H1 (cell line): ENCODE results near the gene GLB1L3. TPM values are rescaled to one million over a fixed set of nuclear protein-coding genes. Genes with fewer than 3 reads are reported as not detected.

ENCODE experiments used
- CTCF ChIA-PET: fragments of 300-600 bp; sonication (Branson Sonifier 250); formaldehyde crosslinking; loops from one replicate; lab custom pipeline; 2021; ENCODE audit not compliant: partially characterized antibody; lab: Charles Lee
- POLR2A ChIA-PET: fragments of 300-600 bp; sonication (Branson Sonifier 250); formaldehyde crosslinking; loops from one replicate; lab custom pipeline; 2021; ENCODE audit warnings: inconsistent platforms; ENCODE audit not compliant: partially characterized antibody; lab: Charles Lee
- DNase-seq, 2 experiments: peaks; one replicate each; pipeline versions ENCODE4 v3.0.0 to v3.0.0-alpha.2; 2010 to 2022; ENCODE audit warnings: low spot score in 2 of 2, low read depth in 1 of 2, mixed read lengths in 1 of 2
- FAIRE-seq: peaks from 2 replicates; lab custom pipeline; 2011; peaks lifted over from hg19 to GRCh38; lab: Jason Lieb, UNC
- H2AFZ ChIP-seq: 2 replicates; pipeline ENCODE4 v1.8.1; 2012; ENCODE audit warnings: low read length, inconsistent platforms
- H2AK5ac ChIP-seq: 2 replicates; pipeline ENCODE4 v1.6.1; 2013; ENCODE audit warnings: low read depth, low read length
- H2BK120ac ChIP-seq: replicated peaks from 2 replicates; pipeline ENCODE3; 2013; ENCODE audit warnings: low read depth, low read length, inconsistent platforms
- H2BK12ac ChIP-seq: 2 replicates; pipeline ENCODE4 v1.6.1; 2013; ENCODE audit warnings: low read depth, low read length
- H2BK15ac ChIP-seq: 2 replicates; pipeline ENCODE4 v1.6.1; 2013; ENCODE audit warnings: low read length
- H2BK20ac ChIP-seq: 2 replicates; pipeline ENCODE4 v1.6.1; 2013; ENCODE audit warnings: low read length
- H2BK5ac ChIP-seq: 2 replicates; pipeline ENCODE4 v1.6.1; 2013; ENCODE audit warnings: low read depth, low read length
- H3K14ac ChIP-seq: 2 replicates; pipeline ENCODE4 v1.6.1; 2013; ENCODE audit warnings: inconsistent platforms; ENCODE audit not compliant: insufficient read length
- H3K18ac ChIP-seq: 2 replicates; pipeline ENCODE4 v1.6.1; 2013; ENCODE audit warnings: low read length; ENCODE audit errors: extremely low read depth
- H3K23ac ChIP-seq: 2 replicates; pipeline ENCODE4 v1.6.1; 2013; ENCODE audit warnings: inconsistent platforms; ENCODE audit not compliant: insufficient read length
- H3K23me2 ChIP-seq: 2 replicates; pipeline ENCODE4 v1.6.1; 2013; ENCODE audit warnings: low read depth, low read length
- H3K27ac ChIP-seq: 2 replicates; pipeline ENCODE4 v1.6.1; 2011; ENCODE audit warnings: low read depth, low read length, inconsistent platforms
- H3K27me3 ChIP-seq, 4 experiments: replicated peaks in 1 of 4; 1 replicate in 1 of 4; 2 replicates in 3 of 4; pipeline versions ENCODE4 v1.6.1 to v1.8.1; 2011 to 2013; ENCODE audit warnings: low read length in 3 of 4, mild to moderate bottlenecking in 3 of 4, inconsistent platforms in 2 of 4, mixed read lengths in 2 of 4, moderate library complexity in 1 of 4; ENCODE audit not compliant: control insufficient read depth in 3 of 4, insufficient read depth in 3 of 4; ENCODE audit errors: extremely low read depth in 1 of 4
- H3K36me3 ChIP-seq, 4 experiments: 2 replicates each; pipeline versions ENCODE4 v1.6.1 to v1.8.1; 2011 to 2013; ENCODE audit warnings: mild to moderate bottlenecking in 4 of 4, low read length in 3 of 4, moderate library complexity in 2 of 4, control low read depth in 1 of 4, inconsistent platforms in 1 of 4; ENCODE audit not compliant: insufficient read depth in 4 of 4, control insufficient read depth in 2 of 4
- H3K4ac ChIP-seq: replicated peaks from 2 replicates; pipeline ENCODE3; 2013; ENCODE audit warnings: low read length, low read depth, mixed read lengths, inconsistent platforms; ENCODE audit not compliant: insufficient read length
- H3K4me1 ChIP-seq, 4 experiments: replicated peaks in 1 of 4; 1 replicate in 1 of 4; 2 replicates in 3 of 4; pipeline versions ENCODE4 v1.6.1 to v1.8.1; 2011 to 2013; ENCODE audit warnings: low read length in 3 of 4, inconsistent platforms in 2 of 4, mixed read lengths in 1 of 4; ENCODE audit not compliant: insufficient read depth in 4 of 4, control insufficient read depth in 3 of 4
- H3K4me2 ChIP-seq, 2 experiments: 2 replicates each; pipeline versions ENCODE4 v1.6.1 to v1.8.1; 2011 to 2013; ENCODE audit warnings: low read depth in 2 of 2, low read length in 2 of 2, control low read depth in 1 of 2, inconsistent platforms in 1 of 2, mild to moderate bottlenecking in 1 of 2; ENCODE audit not compliant: insufficient read depth in 1 of 2
- H3K4me3 ChIP-seq, 4 experiments: fragments of 200-600, 300-600 bp in 1 of 4; sonication (generic), shearing (Covaris generic), sonication (Bioruptor Twin) in 1 of 4; 2 replicates each; pipeline versions ENCODE4 v1.5.1 to v1.8.1; 2011 to 2016; ENCODE audit warnings: low read length in 4 of 4, low read depth in 3 of 4, control low read depth in 2 of 4, inconsistent platforms in 2 of 4, mild to moderate bottlenecking in 2 of 4, mixed read lengths in 1 of 4, moderate library complexity in 1 of 4; ENCODE audit not compliant: insufficient read depth in 2 of 4; ENCODE audit errors: extremely low read depth in 1 of 4
- H3K56ac ChIP-seq: replicated peaks from 2 replicates; pipeline ENCODE3; 2013; ENCODE audit warnings: low read depth, mild to moderate bottlenecking, mixed read lengths, low read length, inconsistent platforms; ENCODE audit not compliant: insufficient read length
- H3K79me1 ChIP-seq: 2 replicates; pipeline ENCODE4 v1.6.1; 2013; ENCODE audit warnings: low read depth, low read length, control low read depth
- H3K79me2 ChIP-seq, 2 experiments: 2 replicates each; pipeline versions ENCODE4 v1.6.1 to v1.8.1; 2012 to 2013; ENCODE audit warnings: low read length in 2 of 2, mild to moderate bottlenecking in 2 of 2, inconsistent platforms in 1 of 2; ENCODE audit not compliant: insufficient read depth in 2 of 2, control insufficient read depth in 1 of 2
- H3K9ac ChIP-seq, 4 experiments: replicated peaks in 1 of 4; 1 replicate in 1 of 4; 2 replicates in 3 of 4; pipeline versions ENCODE4 v1.6.1 to v1.8.1; 2011 to 2013; ENCODE audit warnings: low read depth in 3 of 4, low read length in 3 of 4, control low read depth in 2 of 4, mild to moderate bottlenecking in 2 of 4, moderate library complexity in 2 of 4, inconsistent platforms in 1 of 4; ENCODE audit errors: extremely low read depth in 1 of 4
- H3K9me3 ChIP-seq, 2 experiments: 2 replicates each; pipeline versions ENCODE4 v1.6.1 to v1.8.1; 2012 to 2013; ENCODE audit warnings: mild to moderate bottlenecking in 2 of 2, moderate library complexity in 2 of 2, control low read depth in 1 of 2, inconsistent platforms in 1 of 2, low read depth in 1 of 2, low read length in 1 of 2, mixed read lengths in 1 of 2; ENCODE audit not compliant: insufficient read depth in 2 of 2
- H4K20me1 ChIP-seq, 2 experiments: replicated peaks in 1 of 2; 2 replicates each; pipeline versions ENCODE3 to v1.8.1; 2011 to 2013; ENCODE audit warnings: inconsistent platforms in 2 of 2, low read length in 2 of 2, mild to moderate bottlenecking in 1 of 2; ENCODE audit not compliant: insufficient read depth in 2 of 2, control insufficient read depth in 1 of 2
- H4K5ac ChIP-seq: 2 replicates; pipeline ENCODE4 v1.6.1; 2013; ENCODE audit warnings: low read length, low read depth, mixed read lengths, inconsistent platforms; ENCODE audit not compliant: insufficient read length
- H4K8ac ChIP-seq: 2 replicates; pipeline ENCODE4 v1.8.0; 2013; ENCODE audit warnings: mild to moderate bottlenecking, moderate library complexity, low read length, inconsistent platforms; ENCODE audit not compliant: insufficient read depth; ENCODE audit errors: extremely low read depth
- H4K91ac ChIP-seq: replicated peaks from 2 replicates; pipeline ENCODE3; 2013; ENCODE audit warnings: low read length, mixed read lengths, inconsistent platforms; ENCODE audit not compliant: insufficient read length
- SRF ChIP-seq: IDR thresholded peaks from 2 replicates; pipeline ENCODE4 v1.6.1; 2011; ENCODE audit warnings: mild to moderate bottlenecking, low read depth, low read length, moderate library complexity
- WGBS, 2 experiments: shearing (Covaris generic) in 1 of 2; methylation state at CpG; one replicate each; pipeline versions ENCODE4 v1.1.6 to v1.1.7; 2013 to 2015; ENCODE audit warnings: low lambda C conversion rate in 2 of 2, mixed read lengths in 2 of 2, inconsistent platforms in 1 of 2, low coverage in 1 of 2, missing lambda C conversion rate in 1 of 2; ENCODE audit not compliant: insufficient replicate concordance in 2 of 2, insufficient coverage in 1 of 2, insufficient read length in 1 of 2; ENCODE audit errors: extremely low coverage in 1 of 2, missing lambda C conversion rate in 1 of 2; 5-methylcytosine and 5-hydroxymethylcytosine counted together
- polyA plus RNA-seq, 7 experiments: library from polyadenylated mRNA; depleted of rRNA in 3 of 7; stranded (reverse) in 5 of 7; unstranded in 2 of 7; fragments of >200 nt in 5 of 7; fragments of 200-250 nt in 2 of 7; gene quantifications; 1 replicate in 5 of 7; 2 replicates in 1 of 7; 4 replicates in 1 of 7; pipeline versions ENCODE4 v1.2.1 to v1.2.3, GENCODE V29; 2011 to 2013; ENCODE audit warnings: missing spikeins in 2 of 7, mixed read lengths in 2 of 7
- total RNA-seq: library from RNA; stranded (reverse); fragmentation: NEBNext Ultra II Directional; extraction: Animal tissue kit (Norgen Biotek cat#: 25700); gene quantifications from 2 replicates; pipeline ENCODE4 v1.2.1, GENCODE V29; 2021
- TF ChIP-seq, protein P1 (sequence below): IDR thresholded peaks from 2 replicates; pipeline ENCODE4 v1.6.1; 2011; ENCODE audit warnings: low read depth, mild to moderate bottlenecking, low read length; ENCODE audit not compliant: insufficient read depth

Gene GLB1L3
- total and polyA plus RNA-seq, 2 of the 8 experiments (the other 6 are each of a cell fraction or from before 2014, with no cell fraction given) = 14.9 to 33.2 TPM

DNA sequence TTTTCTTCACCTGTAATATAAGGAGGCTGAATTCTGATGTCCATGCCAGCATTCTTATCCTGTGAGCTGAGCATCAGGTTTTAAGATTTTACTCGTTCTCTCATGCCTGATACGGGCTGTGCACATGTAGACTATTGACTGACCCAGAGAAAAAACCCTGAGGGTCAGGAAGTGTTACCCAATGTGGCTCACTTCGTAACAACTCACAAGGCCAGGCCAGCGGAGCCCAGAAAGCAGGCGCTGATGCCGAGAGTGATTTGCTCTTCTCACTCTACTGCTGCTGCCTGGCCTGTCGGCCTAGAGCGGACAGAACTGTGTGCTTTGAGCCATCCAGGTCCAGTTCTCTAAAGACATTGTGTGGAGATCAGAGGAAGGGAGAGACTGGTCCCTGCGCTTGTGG is 33.8 kb upstream of the GLB1L3 start:
- ChIA-PET CTCF (interaction anchor here (0.6 to 3.7 kb wide), 5 partner anchors 17 to 97 kb away, joined by 3 to 23 read pairs (median 3); partner anchors contain the start of genes NCAPD3 and VPS26B), POLR2A (interaction anchor here (2.4 kb wide), 1 partner anchor 16 kb away, joined by 7 read pairs; no protein-coding TSS in a partner anchor)
- Histone ChIP-seq H3K9ac (no peak overlapping the region), H3K79me2 (no peaks in the 10 kb centered on the region), H3K4me3 (no peak overlapping the region), H3K4me1 (no peaks in the 10 kb centered on the region), H3K14ac (no peak overlapping the region), H2BK5ac (no peak overlapping the region), H4K8ac (no peak overlapping the region), H2AK5ac (no peak overlapping the region), H2BK120ac (no peak overlapping the region), H4K20me1 (no peaks in the 10 kb centered on the region), H2BK20ac (no peak overlapping the region), H3K23me2 (no peaks in the 10 kb centered on the region), H2BK12ac (no peak overlapping the region), H3K36me3 (peaks cover 0 to 8% (median 5%) of the 10 kb centered on the region in 4 experiments; a peak in 5 of 8 replicates), H2BK15ac (no peak overlapping the region), H4K91ac (no peak overlapping the region), H3K23ac (no peak overlapping the region), H3K27ac (no peak overlapping the region), H3K9me3 (no peaks in the 10 kb centered on the region), H2AFZ (no peak overlapping the region), H3K18ac (no peak overlapping the region), H3K27me3 (no peaks in the 10 kb centered on the region), H3K4ac (no peak overlapping the region), H4K5ac (no peak overlapping the region), H3K4me2 (no peak overlapping the region), H3K56ac (no peak overlapping the region), H3K79me1 (no peaks in the 10 kb centered on the region)
- DNase-seq = no peak
- 96% methylated on average over 9 of the region's 9 CpGs; no CpG with 5 or more reads in 1 of the 2 experiments for WGBS, 2 experiments
- no peak for FAIRE-seq
- TF ChIP-seq, protein P1, sequence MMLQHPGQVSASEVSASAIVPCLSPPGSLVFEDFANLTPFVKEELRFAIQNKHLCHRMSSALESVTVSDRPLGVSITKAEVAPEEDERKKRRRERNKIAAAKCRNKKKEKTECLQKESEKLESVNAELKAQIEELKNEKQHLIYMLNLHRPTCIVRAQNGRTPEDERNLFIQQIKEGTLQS = no peak
- 0 out of 2 replicates have a peak, but pooled peaks have one; percentile 8 for TF ChIP-seq SRF
